AG04450 (cell line): ENCODE results near the gene ZBTB20. TPM values are rescaled to one million over a fixed set of nuclear protein-coding genes. Genes with fewer than 3 reads are reported as not detected.

Source experiments
- CTCF ChIA-PET: fragments of 300-600, 350-600 bp; formaldehyde crosslinking; extraction: SDS; loops from one replicate; lab custom pipeline; 2022; ENCODE audit warnings: antibody characterized with exemption, inconsistent platforms; lab: Charles Lee
- POLR2A ChIA-PET: fragments of 350-600 bp; formaldehyde crosslinking; extraction: SDS; loops from one replicate; lab custom pipeline; 2021; ENCODE audit warnings: antibody characterized with exemption, inconsistent platforms; lab: Yijun Ruan, JAX
- DNase-seq: peaks from one replicate; pipeline ENCODE4 v3.0.0-alpha.2; 2011; ENCODE audit warnings: low read depth, low spot score
- H3K27ac ChIP-seq: one replicate; pipeline ENCODE4 v1.5.1; 2012; ENCODE audit warnings: low read depth, low read length, control low read depth
- H3K27me3 ChIP-seq: one replicate; pipeline ENCODE4 v1.6.0; 2012; ENCODE audit warnings: low read length; ENCODE audit not compliant: control insufficient read depth, insufficient read depth
- H3K4me3 ChIP-seq: 2 replicates; pipeline ENCODE4 v1.5.1; 2011; ENCODE audit warnings: mild to moderate bottlenecking, low read depth, low read length, control low read depth
- H3K9me3 ChIP-seq: 2 replicates; pipeline ENCODE4 v1.5.1; 2012; ENCODE audit warnings: low read length; ENCODE audit not compliant: control insufficient read depth, insufficient read depth
- polyA plus RNA-seq: library from polyadenylated mRNA; depleted of rRNA; stranded (reverse); fragments of >200 nt; gene quantifications from 2 replicates; pipeline ENCODE4 v1.2.3, GENCODE V29; 2011
- TF ChIP-seq, protein P1 (sequence below): IDR thresholded peaks from 2 replicates; pipeline ENCODE4 v1.5.1; 2011; ENCODE audit warnings: low read depth, low read length, control low read depth, inconsistent platforms

Gene ZBTB20
- polyA plus RNA-seq, 1 experiment: 3.0 TPM

- ChIA-PET CTCF (interaction anchor here (1.0 to 4.0 kb wide), 3 partner anchors 13 to 562 kb away, joined by 3 to 27 read pairs (median 24); no protein-coding TSS in a partner anchor), POLR2A (no interaction called here)
- H3K27ac ChIP-seq: no peak overlapping the region
- TF ChIP-seq, protein P1, sequence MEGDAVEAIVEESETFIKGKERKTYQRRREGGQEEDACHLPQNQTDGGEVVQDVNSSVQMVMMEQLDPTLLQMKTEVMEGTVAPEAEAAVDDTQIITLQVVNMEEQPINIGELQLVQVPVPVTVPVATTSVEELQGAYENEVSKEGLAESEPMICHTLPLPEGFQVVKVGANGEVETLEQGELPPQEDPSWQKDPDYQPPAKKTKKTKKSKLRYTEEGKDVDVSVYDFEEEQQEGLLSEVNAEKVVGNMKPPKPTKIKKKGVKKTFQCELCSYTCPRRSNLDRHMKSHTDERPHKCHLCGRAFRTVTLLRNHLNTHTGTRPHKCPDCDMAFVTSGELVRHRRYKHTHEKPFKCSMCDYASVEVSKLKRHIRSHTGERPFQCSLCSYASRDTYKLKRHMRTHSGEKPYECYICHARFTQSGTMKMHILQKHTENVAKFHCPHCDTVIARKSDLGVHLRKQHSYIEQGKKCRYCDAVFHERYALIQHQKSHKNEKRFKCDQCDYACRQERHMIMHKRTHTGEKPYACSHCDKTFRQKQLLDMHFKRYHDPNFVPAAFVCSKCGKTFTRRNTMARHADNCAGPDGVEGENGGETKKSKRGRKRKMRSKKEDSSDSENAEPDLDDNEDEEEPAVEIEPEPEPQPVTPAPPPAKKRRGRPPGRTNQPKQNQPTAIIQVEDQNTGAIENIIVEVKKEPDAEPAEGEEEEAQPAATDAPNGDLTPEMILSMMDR: no peak
- H3K4me3 ChIP-seq: no peak overlapping the region
- no peak for DNase-seq
- H3K9me3 ChIP-seq: no peaks in the 10 kb centered on the region
- H3K27me3 ChIP-seq: no peaks in the 10 kb centered on the region
These were observed 740.8 kb downstream of the ZBTB20 start for GRCh38 chr3:114406286-114406685.

- CTCF ChIA-PET: interaction anchor here (0.6 to 3.9 kb wide), 4 partner anchors 9 to 561 kb away, joined by 3 to 27 read pairs (median 3); no protein-coding TSS in a partner anchor
These were observed 741.7 kb downstream of the ZBTB20 start for GRCh38 chr3:114405202-114405990.

GRCh38 chr3:114404590-114404989 lies 742.5 kb downstream of the ZBTB20 start:
- CTCF ChIA-PET: interaction anchor here (0.8 to 3.9 kb wide), 5 partner anchors 10 to 122 kb away, joined by 3 to 27 read pairs (median 3); no protein-coding TSS in a partner anchor
- no peak overlapping the region for H3K4me3 ChIP-seq
- TF ChIP-seq, protein P1: no peak
- DNase-seq: no peak
- POLR2A ChIA-PET: interaction anchor here (1.2 kb wide), 1 partner anchor 20 kb away, joined by 3 read pairs; no protein-coding TSS in a partner anchor
- H3K27ac ChIP-seq: no peak overlapping the region
- no peaks in the 10 kb centered on the region for H3K9me3 ChIP-seq
- no peaks in the 10 kb centered on the region for H3K27me3 ChIP-seq

More at GRCh38 chr3:114405202-114405990, 741.7 kb downstream of the ZBTB20 start:
- H3K27ac ChIP-seq: no peak overlapping the region
- POLR2A ChIA-PET: no interaction called here
- no peaks in the 10 kb centered on the region for H3K27me3 ChIP-seq
- no peak for DNase-seq
- H3K9me3 ChIP-seq: no peaks in the 10 kb centered on the region
- TF ChIP-seq, protein P1: no peak
- H3K4me3 ChIP-seq: no peak overlapping the region

- DNase-seq: no peak
- Histone ChIP-seq H3K27ac (no peak overlapping the region), H3K4me3 (no peak overlapping the region), H3K9me3 (no peaks in the 10 kb centered on the region), H3K27me3 (no peaks in the 10 kb centered on the region)
- ChIA-PET POLR2A (no interaction called here), CTCF (interaction anchor here (0.8 to 3.9 kb wide), 3 partner anchors 16 to 425 kb away, joined by 3 to 27 read pairs (median 3); no protein-coding TSS in a partner anchor)
- TF ChIP-seq, protein P1: no peak
These were observed 744.2 kb downstream of the ZBTB20 start for GRCh38 chr3:114402838-114403237.

GRCh38 chr3:114401346-114401745 lies 745.7 kb downstream of the ZBTB20 start:
- Histone ChIP-seq H3K27ac (no peak overlapping the region), H3K9me3 (no peaks in the 10 kb centered on the region), H3K27me3 (no peaks in the 10 kb centered on the region), H3K4me3 (no peak overlapping the region)
- CTCF ChIA-PET: interaction anchor here (0.7 to 1.4 kb wide), 2 partner anchors 9 to 17 kb away, joined by 3 to 5 read pairs; no protein-coding TSS in a partner anchor
- TF ChIP-seq, protein P1: no peak
- POLR2A ChIA-PET: no interaction called here
- no peak for DNase-seq
